ENCODE data around the gene RHCG.

DNA sequence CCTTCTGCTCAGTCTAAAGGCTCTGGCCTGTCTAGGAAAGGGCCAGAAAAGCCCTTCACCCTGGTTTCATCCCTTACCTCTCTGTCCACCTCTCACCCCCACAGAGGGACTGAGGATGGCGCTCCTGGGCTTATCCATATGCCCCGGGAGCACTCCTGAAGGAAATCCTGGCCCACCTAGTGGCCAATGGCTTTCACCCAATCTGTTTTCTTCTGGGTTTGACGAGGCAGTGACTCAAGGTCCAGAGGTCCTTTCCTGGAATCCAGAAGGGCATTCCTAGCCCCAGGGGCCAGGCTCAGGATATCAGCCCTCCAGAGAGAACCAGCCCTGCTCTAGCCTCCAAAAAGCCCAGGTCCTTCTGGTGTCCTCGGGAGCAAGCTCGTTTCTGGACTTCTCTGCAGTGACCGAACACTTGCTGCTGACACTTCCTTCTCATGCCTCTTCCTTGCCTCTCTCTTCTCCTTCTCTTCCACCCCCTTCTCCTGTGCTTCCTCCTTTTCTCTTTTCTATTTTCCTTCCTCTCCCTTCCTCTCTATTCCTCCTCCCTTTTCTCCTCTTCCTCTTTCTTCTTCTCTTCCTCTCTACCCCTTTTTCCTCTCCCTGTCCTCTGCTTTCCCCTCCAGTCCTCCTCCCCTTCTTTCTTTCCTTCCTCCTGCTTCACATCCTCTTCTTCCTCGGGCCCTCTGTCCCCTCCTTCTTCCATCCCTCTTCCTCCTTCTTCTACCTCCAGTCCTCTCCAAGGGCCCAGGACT lies 59.6 kb downstream of the RHCG start:
- TF ChIP-seq, protein P1, sequence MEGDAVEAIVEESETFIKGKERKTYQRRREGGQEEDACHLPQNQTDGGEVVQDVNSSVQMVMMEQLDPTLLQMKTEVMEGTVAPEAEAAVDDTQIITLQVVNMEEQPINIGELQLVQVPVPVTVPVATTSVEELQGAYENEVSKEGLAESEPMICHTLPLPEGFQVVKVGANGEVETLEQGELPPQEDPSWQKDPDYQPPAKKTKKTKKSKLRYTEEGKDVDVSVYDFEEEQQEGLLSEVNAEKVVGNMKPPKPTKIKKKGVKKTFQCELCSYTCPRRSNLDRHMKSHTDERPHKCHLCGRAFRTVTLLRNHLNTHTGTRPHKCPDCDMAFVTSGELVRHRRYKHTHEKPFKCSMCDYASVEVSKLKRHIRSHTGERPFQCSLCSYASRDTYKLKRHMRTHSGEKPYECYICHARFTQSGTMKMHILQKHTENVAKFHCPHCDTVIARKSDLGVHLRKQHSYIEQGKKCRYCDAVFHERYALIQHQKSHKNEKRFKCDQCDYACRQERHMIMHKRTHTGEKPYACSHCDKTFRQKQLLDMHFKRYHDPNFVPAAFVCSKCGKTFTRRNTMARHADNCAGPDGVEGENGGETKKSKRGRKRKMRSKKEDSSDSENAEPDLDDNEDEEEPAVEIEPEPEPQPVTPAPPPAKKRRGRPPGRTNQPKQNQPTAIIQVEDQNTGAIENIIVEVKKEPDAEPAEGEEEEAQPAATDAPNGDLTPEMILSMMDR (IDR thresholded peaks at IDR 0.05): no peak
- TF ChIP-seq SMC3 (IDR thresholded peaks at IDR 0.05; ENCODE audit: low read depth, low read length): no peak
- TF ChIP-seq, protein P2, sequence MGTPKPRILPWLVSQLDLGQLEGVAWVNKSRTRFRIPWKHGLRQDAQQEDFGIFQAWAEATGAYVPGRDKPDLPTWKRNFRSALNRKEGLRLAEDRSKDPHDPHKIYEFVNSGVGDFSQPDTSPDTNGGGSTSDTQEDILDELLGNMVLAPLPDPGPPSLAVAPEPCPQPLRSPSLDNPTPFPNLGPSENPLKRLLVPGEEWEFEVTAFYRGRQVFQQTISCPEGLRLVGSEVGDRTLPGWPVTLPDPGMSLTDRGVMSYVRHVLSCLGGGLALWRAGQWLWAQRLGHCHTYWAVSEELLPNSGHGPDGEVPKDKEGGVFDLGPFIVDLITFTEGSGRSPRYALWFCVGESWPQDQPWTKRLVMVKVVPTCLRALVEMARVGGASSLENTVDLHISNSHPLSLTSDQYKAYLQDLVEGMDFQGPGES (IDR thresholded peaks at IDR 0.05; ENCODE audit: low read depth, low read length): no peak

Measured in SK-N-SH (cell line).